CD1c-positive myeloid dendritic cell (primary cell): Measurements from ENCODE around the gene SMKR1.
"Not testable (repeated sequence)": the region's sequence is repeated elsewhere in the genome, so short reads cannot be mapped to it uniquely, and the experiment has no call there.

Experiments used
- DNase-seq: peaks from one replicate; pipeline ENCODE4 v3.0.0-alpha.2; 2016; ENCODE audit errors: extremely low spot score

SMKR1 gene

GRCh38 chr7:129501760-129502707, at the start of gene SMKR1:
Gene SMKR1, plus strand, starts transcription at chr7:129502531. Its CDS starts 294 bp downstream, at chr7:129502825.
- DNase-seq, result peak; percentile 89

DNA sequence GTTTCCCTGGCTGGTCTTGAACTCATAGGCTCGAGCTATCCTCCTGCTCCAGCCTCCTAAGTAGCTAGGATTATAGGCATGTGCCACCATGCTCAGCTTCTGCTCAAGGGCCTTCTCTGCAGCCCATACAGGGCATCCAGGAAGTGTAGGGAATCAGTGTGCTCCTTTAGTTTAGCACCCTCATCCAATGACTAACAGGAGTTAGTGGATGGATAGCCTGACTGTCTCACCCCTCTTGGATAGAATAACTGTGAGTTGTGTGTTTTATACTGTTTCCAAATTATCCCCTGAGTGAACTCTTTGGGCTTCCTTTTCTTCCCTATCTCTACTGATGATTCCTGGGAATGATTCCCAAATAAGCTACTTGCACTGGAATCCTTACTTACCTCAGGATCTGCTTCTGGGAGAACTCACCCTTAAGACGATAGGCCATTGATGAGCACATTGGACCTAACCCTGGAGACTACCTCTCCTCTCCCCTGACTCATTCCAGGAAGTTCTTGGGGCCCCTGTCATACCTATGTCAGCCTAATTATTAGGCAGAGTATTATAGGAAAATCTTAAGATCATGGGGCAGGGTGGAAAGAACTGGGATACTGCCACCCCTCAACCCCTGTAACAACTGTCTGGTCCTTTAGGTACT, 49.6 kb upstream of the SMKR1 start:
- no peak for DNase-seq

GRCh38 chr7:129453510-129454248, 48.7 kb upstream of the SMKR1 start:
- DNase-seq, result no peak

DNA sequence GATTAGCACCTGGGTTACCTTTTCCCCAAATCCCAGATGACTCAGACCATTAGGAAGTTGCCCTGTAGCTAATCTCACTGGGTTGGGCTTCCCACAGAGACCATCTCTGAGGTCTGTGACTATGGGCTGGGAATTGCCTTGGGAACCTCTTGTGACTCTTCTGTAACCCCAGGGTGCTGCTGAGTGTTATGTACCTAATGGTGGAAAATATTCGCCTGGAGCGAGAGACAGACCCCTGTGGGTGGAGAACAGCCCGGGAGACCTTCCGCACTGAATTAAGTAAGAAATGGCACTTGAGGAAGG, 48.1 kb upstream of the SMKR1 start:
- no peak for DNase-seq

DNA sequence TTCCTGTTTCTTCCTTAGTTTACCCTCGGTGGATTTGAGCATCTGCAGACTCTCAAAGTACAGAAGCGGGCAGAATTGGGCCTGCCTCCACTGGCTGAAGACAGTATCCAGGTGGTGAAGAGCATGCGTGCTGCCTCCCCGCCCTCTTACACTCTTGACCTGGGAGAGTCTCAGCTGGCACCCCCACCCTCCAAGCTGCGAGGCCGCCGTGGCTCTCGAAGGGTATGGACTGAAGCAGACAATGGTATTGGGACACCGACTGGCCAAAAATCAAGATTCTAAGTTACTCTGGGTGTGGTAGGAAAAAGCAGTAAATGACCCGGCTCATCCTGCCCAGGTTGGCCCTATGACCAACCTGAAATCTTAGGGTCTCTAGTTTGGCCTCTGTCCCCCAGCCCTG, 45.9 kb upstream of the SMKR1 start:
- DNase-seq, result no peak

DNA sequence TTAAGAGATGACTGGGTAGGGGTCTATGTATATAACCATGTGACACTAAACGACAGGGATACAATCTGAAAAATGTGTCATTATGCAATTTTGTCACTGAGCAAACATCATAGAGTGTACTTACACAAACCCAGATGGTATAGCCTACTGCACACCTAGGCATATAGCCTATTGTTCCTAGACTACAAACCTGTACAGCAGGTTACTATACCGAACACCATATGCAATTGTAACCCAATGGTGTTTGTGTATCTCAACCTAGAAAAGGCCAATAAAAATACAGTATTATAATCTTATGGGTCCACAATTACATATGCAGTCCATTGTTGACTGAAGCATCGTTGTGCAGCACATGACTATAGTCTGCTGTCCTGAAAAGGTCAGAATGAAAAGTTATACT, 45.2 kb upstream of the SMKR1 start:
- DNase-seq, result no peak

DNA sequence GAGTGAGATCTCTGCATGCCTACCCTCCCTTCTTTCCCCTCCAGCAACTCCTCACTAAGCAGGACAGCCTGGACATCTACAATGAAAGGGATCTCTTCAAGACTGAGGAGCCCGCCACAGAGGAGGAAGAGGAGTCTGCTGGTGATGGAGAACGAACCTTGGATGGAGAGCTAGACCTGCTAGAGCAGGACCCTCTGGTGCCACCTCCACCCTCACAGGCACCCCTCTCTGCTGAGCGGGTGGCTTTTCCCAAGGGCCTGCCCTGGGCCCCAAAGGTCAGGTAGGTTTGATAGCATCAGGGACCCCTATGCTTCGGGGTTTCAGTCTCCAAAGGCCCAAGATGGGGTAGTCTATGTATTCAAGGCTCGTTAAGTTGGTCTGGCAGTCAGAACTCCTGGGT, 44.2 kb upstream of the SMKR1 start:
- DNase-seq, result no peak

DNA sequence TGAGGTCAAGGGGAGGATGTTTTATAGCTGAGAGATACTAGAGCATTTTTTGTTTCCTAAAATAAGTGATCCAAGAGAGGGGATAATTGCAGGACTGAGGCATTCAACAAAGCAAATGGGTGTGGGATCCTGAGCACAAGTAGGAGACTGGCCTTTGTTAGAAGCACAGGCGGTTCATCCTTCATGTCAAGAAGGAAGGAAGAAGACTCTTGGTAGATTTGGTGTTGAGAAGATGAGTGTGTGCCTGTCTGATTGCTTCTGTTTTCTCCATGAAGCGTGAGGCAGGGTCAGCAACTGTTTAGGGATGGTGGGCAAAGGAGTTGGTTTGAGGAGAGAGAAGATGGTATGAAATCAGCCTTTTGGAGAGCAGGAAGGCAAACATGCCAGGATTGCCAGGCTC, 40.5 kb upstream of the SMKR1 start:
- no peak for DNase-seq

DNA sequence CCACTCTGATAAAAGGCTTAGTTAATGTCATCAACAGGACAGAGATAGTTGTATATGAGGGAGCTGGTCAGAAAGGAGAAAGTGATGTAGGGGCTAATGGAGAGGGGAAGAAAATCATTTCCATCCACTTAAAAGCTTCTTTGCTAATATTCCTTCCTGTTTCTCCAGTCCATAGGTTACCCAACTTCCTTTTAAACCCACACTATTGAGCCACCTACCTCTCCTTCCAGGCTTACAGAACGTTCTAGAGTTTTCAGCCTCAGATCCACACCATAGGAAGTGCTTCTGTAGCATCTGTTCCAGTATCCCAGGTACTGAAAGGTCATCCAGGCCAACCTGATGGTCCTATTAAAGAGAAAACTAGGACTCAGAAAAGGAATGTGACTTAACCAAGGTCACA, 39.9 kb upstream of the SMKR1 start:
- DNase-seq, result peak; percentile 54

DNA sequence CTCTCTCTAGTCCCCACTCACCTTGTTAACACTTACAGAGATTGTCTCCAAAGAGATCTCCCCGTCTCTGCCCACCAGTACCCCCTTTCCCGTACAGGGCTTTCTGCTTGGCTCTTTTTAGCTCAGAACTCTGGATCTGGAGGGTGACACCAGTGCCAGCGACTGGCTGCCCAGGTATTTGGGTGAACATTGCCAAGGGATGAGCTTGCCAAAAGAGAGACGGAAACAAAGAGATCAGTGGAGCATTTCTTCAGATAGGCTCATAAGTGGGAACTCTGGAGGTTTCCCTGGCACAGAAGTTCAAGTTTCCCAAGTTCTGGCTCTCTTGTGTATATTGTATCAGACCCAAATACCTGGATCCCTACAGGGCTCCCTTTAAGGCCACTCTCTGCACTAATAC, 38.1 kb upstream of the SMKR1 start:
- no peak for DNase-seq

- DNase-seq, result no peak
Observed at GRCh38 chr7:129465080-129465479, 37.3 kb upstream of the SMKR1 start.

DNA sequence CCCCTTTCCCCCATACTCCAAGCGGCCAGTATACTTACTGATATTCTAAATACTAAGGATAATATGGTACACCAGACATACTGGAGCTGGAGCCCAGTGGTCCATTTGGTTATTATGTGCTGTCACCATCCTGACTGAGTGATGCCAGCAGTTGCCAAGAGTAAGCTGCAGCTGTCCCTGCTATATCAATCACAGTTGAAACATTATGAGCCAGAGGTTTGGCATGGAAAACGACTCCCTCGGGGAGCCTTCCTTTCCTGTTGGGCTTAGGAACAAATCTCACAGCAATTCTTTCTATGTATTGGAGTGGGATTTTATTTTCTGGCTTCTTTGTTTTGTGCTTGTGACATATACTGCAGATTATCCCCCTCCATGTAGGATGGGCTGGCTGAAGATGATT, 35.5 kb upstream of the SMKR1 start:
- no peak for DNase-seq

DNA sequence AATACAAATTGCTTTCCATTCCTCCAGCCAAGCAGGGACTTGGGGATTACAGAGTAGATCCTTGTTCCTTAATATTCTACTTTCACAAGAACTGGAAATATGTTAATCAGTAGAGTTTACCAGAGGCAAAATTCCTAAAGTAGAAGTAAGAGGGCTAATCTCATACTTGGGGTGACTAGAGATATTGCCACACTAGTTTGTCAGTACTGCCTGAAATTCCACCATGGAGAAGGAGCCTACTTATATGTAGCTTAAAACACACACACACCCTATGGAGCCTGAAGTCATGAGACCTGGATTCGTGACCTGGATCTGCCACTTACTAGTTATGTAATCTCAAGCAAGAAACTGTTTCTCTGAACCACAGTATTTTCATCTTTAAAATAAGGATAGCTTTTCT, 34.2 kb upstream of the SMKR1 start:
- no peak for DNase-seq

GRCh38 chr7:129468547-129468946, 33.8 kb upstream of the SMKR1 start:
- no peak for DNase-seq

DNA sequence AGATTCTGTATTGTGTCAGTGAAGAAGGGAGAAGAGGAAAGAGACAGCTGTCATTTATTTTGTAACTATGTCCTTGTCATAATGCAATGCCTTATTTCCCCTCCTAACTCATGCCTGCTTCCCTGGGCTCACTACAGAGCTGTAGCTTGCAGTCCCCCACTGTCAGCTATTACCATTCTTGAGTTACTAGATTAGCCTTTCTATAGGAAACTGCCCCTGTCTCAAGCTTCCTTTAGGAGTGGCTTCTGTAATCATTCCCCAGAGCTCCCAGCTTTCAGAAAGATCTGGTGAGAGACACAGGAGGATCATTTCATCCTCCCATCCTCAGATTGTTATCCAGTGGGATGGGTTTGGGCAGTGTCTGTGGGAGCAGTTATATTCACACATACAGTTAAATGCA, 32.4 kb upstream of the SMKR1 start:
- DNase-seq, result no peak

GRCh38 chr7:129470411-129470810, 31.9 kb upstream of the SMKR1 start:
- DNase-seq, result no peak

DNA sequence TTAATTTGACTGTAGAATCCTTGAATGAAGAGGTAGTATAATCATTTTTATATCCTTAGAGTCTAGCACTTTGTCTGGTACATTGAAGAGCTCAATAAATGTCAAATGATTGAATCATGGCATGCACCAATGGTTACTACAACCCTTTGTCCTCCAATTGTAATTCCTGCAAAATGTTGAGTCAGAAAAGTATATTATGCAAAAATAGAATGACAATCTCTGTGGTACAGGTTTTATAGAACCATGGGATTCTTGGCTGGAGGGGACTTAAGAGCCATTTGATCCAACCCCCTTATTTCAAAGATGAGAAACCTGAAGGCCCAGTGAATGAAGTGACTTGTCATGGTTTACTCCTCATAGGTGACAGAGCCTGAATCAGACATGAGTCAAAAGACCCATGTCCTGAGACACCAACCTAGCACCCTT, 30.9 kb upstream of the SMKR1 start:
- DNase-seq, result no peak

DNA sequence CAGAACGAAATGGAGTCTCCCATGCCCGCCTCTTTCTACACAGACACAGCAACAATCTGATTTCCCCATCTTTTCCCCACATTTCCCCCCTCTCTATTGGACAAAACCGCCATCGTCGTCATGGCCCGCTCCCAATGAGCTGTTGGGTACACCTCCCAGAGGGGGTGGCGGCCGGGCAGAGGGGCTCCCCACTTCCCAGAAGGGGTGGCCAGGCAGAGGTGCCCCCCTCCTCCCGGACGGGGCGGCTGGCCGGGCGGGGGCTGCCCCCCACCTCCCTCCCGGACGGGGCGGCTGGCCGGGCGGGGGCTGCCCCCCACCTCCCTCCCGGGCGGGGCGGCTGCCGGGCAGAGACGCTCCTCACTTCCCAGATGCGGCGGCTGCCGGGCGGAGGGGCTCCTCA, 26.4 kb upstream of the SMKR1 start:
- not testable (repeated sequence) for DNase-seq

GRCh38 chr7:129476398-129476797, 25.9 kb upstream of the SMKR1 start:
- DNase-seq, result not testable (repeated sequence)

- DNase-seq, result no peak
Observed at GRCh38 chr7:129479831-129480230, 22.5 kb upstream of the SMKR1 start.

DNA sequence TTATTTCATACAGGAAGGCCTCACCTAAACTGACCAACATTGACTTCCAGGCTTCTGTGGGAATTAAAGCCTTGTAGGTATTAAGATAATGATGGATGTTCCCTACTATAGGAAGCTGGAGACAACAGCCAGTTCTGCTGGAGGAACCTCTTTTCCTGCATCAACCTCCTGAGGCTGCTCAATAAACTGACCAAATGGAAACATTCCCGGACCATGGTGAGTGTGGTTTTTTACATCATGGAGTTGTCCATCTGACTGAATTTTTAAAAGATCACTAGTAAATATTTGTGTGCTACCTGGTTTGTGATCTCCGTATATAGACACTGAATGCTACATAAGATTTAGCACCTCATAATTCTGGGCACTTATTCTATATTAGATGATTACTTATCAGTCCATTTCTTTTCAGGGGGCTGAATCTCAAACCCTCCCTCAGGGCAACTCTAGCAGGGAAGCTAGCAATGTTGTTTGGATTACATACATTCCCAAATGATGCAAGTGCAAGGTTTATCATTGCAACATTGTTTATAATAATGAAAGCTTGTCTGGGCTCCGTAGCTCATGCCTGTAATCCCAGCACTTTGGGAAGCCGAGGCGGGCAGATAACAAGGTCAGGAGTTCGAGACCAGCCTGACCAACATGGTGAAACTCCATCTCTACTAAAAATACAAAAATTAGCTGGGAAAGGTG, 21.5 kb upstream of the SMKR1 start:
- DNase-seq, result no peak

DNA sequence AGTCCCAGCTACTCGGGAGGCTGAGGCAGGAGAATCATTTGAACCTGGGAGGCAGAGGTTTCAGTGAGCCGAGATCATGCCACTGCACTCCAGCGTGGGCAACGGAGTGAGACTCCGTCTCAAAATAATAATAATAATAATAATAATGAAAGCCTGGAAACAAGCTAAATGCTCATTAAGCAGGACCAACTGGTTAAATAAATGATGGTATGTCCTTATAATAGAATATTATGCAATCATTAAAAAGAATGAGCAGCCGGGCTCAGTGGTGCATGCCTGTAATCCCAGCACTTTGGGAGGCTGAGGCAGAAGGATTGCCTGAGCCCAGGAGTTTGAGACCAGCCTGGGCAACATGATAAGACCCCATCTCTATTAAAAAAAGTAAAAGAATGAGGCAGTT, 21.0 kb upstream of the SMKR1 start:
- DNase-seq, result not testable (repeated sequence)
